ENCODE data around the gene DLL3. TPM values are rescaled to one million over a fixed set of nuclear protein-coding genes. Genes with fewer than 3 reads are reported as not detected.
"Not testable (repeated sequence)": the region's sequence is repeated elsewhere in the genome, so short reads cannot be mapped to it uniquely, and the experiment has no call there.

Gene DLL3
- total RNA-seq, 2 experiments from 2014 or later: 1.1 to 1.4 TPM

- DNase-seq: no peak
- Mint-ChIP-seq H3K4me3 (no peak overlapping the region), H3K36me3 (peaks cover 33% of the 10 kb centered on the region), H3K9me3 (no peaks in the 10 kb centered on the region), H3K4me1 (peaks cover 23% of the 10 kb centered on the region), H3K27ac (peak overlapping the region; percentile 43), H3K27me3 (no peaks in the 10 kb centered on the region)
Measured at GRCh38 chr19:39475748-39476147, 23.0 kb upstream of the DLL3 start.

- not testable (repeated sequence) for H3K27me3 Mint-ChIP-seq, DNase-seq, H3K27ac Mint-ChIP-seq, H3K4me3 Mint-ChIP-seq, H3K9me3 Mint-ChIP-seq
- Mint-ChIP-seq H3K36me3 (peaks cover 32% of the 10 kb centered on the region), H3K4me1 (peaks cover 23% of the 10 kb centered on the region)
Measured at GRCh38 chr19:39479319-39479801, 19.4 kb upstream of the DLL3 start.

DNA sequence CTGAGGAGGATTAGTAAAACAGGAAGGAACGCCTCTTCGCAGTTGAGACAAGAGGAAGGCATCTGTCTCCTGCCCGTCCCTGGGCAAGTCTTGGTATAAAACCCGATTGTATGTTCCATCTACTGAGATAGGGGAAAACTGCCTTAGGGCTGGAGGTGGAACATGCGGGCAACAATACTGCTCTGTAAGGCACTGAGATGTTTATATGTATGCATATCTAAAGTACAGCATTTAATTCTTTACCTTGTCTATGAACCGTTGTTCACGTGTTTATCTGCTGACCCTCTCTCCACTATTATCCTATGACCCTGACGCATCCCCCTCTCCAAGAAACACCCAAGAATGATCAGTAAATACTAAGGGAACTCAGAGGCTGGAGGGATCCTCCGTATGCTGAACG lies 18.8 kb upstream of the DLL3 start:
- peak overlapping the region; percentile 92 for H3K27ac Mint-ChIP-seq
- no peaks in the 10 kb centered on the region for H3K27me3 Mint-ChIP-seq
- DNase-seq: no peak
- peaks cover 26% of the 10 kb centered on the region for H3K36me3 Mint-ChIP-seq
- no peaks in the 10 kb centered on the region for H3K9me3 Mint-ChIP-seq
- peaks cover 23% of the 10 kb centered on the region for H3K4me1 Mint-ChIP-seq
- peak overlapping the region; percentile 97 for H3K4me3 Mint-ChIP-seq

DNA sequence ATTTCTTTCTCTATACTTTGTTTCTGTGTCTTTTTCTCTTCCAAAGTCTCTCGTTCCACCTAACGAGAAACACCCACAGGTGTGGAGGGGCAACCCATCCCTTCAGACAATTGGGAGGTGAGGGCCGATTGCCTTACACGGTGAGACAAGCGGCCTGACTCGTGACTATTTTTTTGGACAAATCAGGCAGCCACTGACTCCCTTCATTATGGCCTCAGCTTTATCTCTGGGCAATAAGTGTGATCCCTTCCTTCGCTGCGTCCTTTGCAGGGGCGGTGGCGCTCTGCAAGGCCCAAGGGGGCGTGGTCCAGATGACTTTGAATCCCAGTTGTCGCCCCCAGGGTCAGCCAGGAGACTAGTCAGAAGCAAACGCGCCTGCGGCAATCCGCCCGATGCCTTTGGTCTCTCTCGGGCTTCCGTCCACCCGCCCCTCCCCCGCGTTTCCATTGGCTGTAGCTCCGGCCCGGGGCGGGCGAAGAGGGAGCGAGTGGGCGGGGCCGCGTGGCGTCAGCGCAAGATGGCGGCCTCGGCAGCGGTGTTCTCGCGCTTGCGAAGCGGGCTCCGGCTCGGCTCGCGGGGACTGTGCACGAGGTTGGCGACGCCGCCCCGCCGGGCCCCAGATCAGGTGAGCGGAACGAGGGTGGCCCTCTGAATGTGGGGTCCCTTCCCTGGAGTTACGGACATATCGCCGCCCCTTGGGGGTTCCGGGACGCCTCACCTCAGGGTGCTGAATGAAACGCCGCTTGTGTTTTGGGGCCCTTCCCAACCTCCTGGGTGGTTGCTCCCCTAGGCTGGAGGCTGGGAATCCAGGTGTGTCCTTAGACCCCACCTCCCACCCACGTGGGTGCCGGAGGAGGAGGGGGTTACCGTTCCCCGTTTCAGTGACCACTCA lies 18.2 kb upstream of the DLL3 start, which contains the start of gene TIMM50:
Gene TIMM50 (plus strand): TSS at position 502 of the 892 bp plus-strand sequence. CDS start 16 bp downstream, at position 518.
- no peaks in the 10 kb centered on the region for H3K9me3 Mint-ChIP-seq
- peaks cover 23% of the 10 kb centered on the region for H3K4me1 Mint-ChIP-seq
- H3K27me3 Mint-ChIP-seq: no peaks in the 10 kb centered on the region

GRCh38 chr19:39481229-39481545 lies 17.6 kb upstream of the DLL3 start:
- Mint-ChIP-seq H3K27me3 (no peaks in the 10 kb centered on the region), H3K4me3 (peak overlapping the region; percentile 97), H3K36me3 (peaks cover 20% of the 10 kb centered on the region), H3K27ac (peak overlapping the region; percentile 92), H3K4me1 (peaks cover 23% of the 10 kb centered on the region), H3K9me3 (no peaks in the 10 kb centered on the region)
- no peak for DNase-seq

More for the DNA sequence above, 18.2 kb upstream of the DLL3 start, which contains the start of gene TIMM50:
- peak; percentile 99 for DNase-seq
- H3K4me3 Mint-ChIP-seq: peak within 1 kb of the TSS; percentile 97
- peak within 1 kb of the TSS; percentile 92 for H3K27ac Mint-ChIP-seq
- peaks cover 22% of the 10 kb centered on the region for H3K36me3 Mint-ChIP-seq

DNA sequence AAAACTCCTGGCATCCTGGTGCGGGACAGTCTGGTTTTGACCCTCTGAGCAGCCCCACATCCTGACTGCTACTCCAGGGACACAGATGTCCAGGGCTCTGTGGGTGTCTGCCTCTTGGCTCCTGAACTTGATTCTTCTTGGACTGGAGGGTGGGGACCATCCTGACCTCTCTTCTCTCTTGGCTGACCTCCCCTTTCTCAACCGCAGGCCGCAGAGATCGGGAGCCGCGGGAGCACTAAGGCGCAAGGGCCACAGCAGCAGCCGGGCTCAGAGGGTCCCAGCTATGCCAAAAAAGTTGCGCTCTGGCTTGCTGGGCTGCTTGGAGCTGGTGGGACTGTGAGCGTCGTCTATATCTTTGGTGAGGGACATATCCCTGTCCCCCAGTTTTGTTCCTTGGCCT lies 17.1 kb upstream of the DLL3 start:
- peaks cover 23% of the 10 kb centered on the region for H3K4me1 Mint-ChIP-seq
- no peaks in the 10 kb centered on the region for H3K27me3 Mint-ChIP-seq
- peaks cover 18% of the 10 kb centered on the region for H3K36me3 Mint-ChIP-seq
- peak overlapping the region; percentile 92 for H3K27ac Mint-ChIP-seq
- no peaks in the 10 kb centered on the region for H3K9me3 Mint-ChIP-seq
- H3K4me3 Mint-ChIP-seq: peak overlapping the region; percentile 97
- DNase-seq: no peak

DNA sequence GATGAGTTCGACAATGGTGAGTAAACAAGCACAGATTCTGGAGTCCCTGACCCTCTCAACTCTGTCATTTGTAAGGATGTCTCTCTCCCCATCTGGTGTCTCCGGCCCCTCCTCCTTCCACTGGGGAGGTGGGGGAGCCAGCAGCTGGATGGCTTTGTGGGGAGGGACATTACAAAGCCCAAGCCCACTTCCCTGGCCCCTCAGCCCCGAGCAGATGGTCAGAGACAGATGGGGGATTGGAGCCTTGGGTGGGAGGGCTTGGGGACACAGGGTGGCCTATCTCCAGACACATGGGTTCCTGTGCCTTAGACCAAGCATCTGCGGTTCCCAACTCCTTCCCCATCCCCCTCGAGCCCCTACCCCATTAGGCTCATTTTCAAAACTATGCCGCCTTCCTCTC lies 15.6 kb upstream of the DLL3 start:
- DNase-seq: no peak
- Mint-ChIP-seq H3K4me3 (peak overlapping the region; percentile 42), H3K4me1 (peaks cover 23% of the 10 kb centered on the region), H3K27ac (peak overlapping the region; percentile 29), H3K36me3 (peaks cover 17% of the 10 kb centered on the region), H3K9me3 (no peaks in the 10 kb centered on the region), H3K27me3 (no peaks in the 10 kb centered on the region)

DNA sequence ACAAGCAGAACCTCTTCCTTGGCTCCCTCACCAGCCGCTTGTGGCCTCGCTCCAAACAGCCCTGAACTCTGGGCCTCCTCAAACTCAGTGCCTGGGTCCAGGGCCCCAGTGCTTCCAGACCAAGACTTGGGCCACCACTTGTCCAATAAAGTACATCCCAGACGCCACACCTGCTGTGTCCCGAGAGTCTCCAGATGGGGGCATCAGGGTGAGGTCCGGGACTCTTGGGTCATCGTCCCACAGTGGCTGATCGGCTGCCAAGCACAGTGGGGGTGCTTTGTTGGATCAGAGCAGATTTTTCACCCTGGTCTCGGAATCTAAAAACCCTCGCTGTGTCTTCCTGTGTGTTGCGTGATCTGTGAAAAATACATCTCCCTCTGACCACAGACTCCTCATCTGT lies 9.0 kb upstream of the DLL3 start:
- Mint-ChIP-seq H3K36me3 (peaks cover 15% of the 10 kb centered on the region), H3K27ac (no peak overlapping the region), H3K4me3 (no peak overlapping the region), H3K4me1 (no peaks in the 10 kb centered on the region), H3K27me3 (no peaks in the 10 kb centered on the region), H3K9me3 (no peaks in the 10 kb centered on the region)
- DNase-seq: no peak

- Mint-ChIP-seq H3K27ac (no peak overlapping the region), H3K4me1 (no peaks in the 10 kb centered on the region), H3K9me3 (no peaks in the 10 kb centered on the region), H3K4me3 (no peak overlapping the region), H3K27me3 (peaks cover 9% of the 10 kb centered on the region), H3K36me3 (peaks cover 10% of the 10 kb centered on the region)
- no peak for DNase-seq
Measured at GRCh38 chr19:39492225-39492624, 6.5 kb upstream of the DLL3 start.

GRCh38 chr19:39492788-39493187 lies 6.0 kb upstream of the DLL3 start:
- Mint-ChIP-seq H3K4me1 (no peaks in the 10 kb centered on the region), H3K27me3 (peaks cover 15% of the 10 kb centered on the region), H3K9me3 (no peaks in the 10 kb centered on the region), H3K27ac (peak overlapping the region; percentile 54), H3K36me3 (peaks cover 10% of the 10 kb centered on the region), H3K4me3 (no peak overlapping the region)
- DNase-seq: no peak

DNA sequence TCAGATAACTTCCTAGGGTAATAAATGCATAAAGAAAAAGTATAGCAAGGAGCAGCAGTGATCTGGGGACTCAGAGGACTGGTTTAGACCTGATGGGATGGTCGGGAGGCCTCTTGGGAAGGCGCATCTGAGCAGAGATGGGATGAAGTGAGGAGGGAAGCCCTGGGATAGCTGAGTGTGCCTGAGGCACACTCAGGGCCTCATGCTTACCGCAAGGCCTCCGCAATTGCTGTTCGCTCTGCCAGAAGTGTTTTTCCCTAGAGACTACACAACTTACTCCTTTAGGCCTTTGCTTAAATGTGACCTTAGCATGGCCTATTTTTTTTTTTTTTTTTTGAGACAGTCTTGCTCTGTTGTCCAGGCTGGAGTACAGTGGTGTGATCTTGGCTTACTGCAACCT lies 4.1 kb upstream of the DLL3 start:
- DNase-seq: no peak
- H3K36me3 Mint-ChIP-seq: peaks cover 5% of the 10 kb centered on the region
- H3K4me1 Mint-ChIP-seq: peaks cover 11% of the 10 kb centered on the region
- peaks cover 32% of the 10 kb centered on the region for H3K27me3 Mint-ChIP-seq
- H3K4me3 Mint-ChIP-seq: no peak overlapping the region
- no peak overlapping the region for H3K27ac Mint-ChIP-seq
- H3K9me3 Mint-ChIP-seq: no peaks in the 10 kb centered on the region

- Mint-ChIP-seq H3K4me3 (no peak overlapping the region), H3K27me3 (peaks cover 46% of the 10 kb centered on the region), H3K9me3 (no peaks in the 10 kb centered on the region), H3K27ac (no peak overlapping the region), H3K36me3 (no peaks in the 10 kb centered on the region), H3K4me1 (peaks cover 14% of the 10 kb centered on the region)
- DNase-seq: no peak
Measured at GRCh38 chr19:39496063-39496462, 2.7 kb upstream of the DLL3 start.

- Mint-ChIP-seq H3K9me3 (no peaks in the 10 kb centered on the region), H3K4me3 (no peak overlapping the region), H3K27me3 (peaks cover 54% of the 10 kb centered on the region)
Measured at GRCh38 chr19:39497701-39497995, 1.1 kb upstream of the DLL3 start.

GRCh38 chr19:39497996-39498797 lies 550 bp upstream of the DLL3 start:
- peak; percentile 13 for DNase-seq
- Mint-ChIP-seq H3K36me3 (no peaks in the 10 kb centered on the region), H3K9me3 (no peaks in the 10 kb centered on the region), H3K4me1 (peaks cover 15% of the 10 kb centered on the region), H3K27me3 (peaks cover 58% of the 10 kb centered on the region), H3K4me3 (peak overlapping the region; percentile 15), H3K27ac (no peak overlapping the region)

More at GRCh38 chr19:39497701-39497995, 1.1 kb upstream of the DLL3 start:
- no peaks in the 10 kb centered on the region for H3K36me3 Mint-ChIP-seq
- H3K27ac Mint-ChIP-seq: no peak overlapping the region
- peaks cover 14% of the 10 kb centered on the region for H3K4me1 Mint-ChIP-seq
- DNase-seq: no peak

DNA sequence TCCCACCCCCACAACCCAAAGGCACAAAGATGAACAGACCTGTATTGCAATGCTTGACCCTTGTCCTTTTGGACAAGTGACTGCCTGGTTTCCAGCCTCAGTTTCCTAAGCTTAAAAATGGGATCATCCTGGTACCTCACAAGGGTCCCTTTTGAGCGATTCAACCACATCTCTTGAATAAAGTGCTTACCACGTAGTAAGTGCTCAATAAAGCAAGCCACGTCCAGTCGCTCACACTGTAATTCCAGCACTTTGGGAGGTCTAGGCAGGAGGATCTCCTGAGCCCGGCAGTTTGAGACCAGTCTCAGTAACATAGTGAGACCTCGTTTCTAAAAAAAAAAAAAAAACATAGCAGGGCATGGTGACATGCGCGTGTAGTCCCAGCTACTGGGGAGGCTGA lies 1.2 kb downstream of the DLL3 start:
- peak overlapping the region; percentile 12 for H3K4me3 Mint-ChIP-seq
- DNase-seq: no peak
- no peak overlapping the region for H3K27ac Mint-ChIP-seq
- H3K36me3 Mint-ChIP-seq: no peaks in the 10 kb centered on the region
- peaks cover 74% of the 10 kb centered on the region for H3K27me3 Mint-ChIP-seq
- peaks cover 18% of the 10 kb centered on the region for H3K4me1 Mint-ChIP-seq
- H3K9me3 Mint-ChIP-seq: no peaks in the 10 kb centered on the region
